MM.1S (cell line): Measurements from ENCODE around the gene EEF2K.

ENCODE experiments used
- EZH2 ChIP-seq: fragments of 300-600 bp; sonication (generic); optimal IDR thresholded peaks from 2 replicates; pipeline ENCODE3; 2017; ENCODE audit warnings: low read depth, mild to moderate bottlenecking, antibody characterized with exemption, low read length, mixed read lengths
- EZH2phosphoT487 ChIP-seq: fragments of 300-600 bp; sonication (generic); IDR thresholded peaks from 2 replicates; pipeline ENCODE4 v1.6.1; 2018; ENCODE audit warnings: antibody characterized with exemption, low read length
- TF ChIP-seq, protein P1 (sequence below): fragments of 300-600 bp; sonication (generic); IDR thresholded peaks from 2 replicates; pipeline ENCODE4 v1.5.1; 2016; ENCODE audit warnings: antibody characterized with exemption, low read length, mixed read lengths

DNA sequence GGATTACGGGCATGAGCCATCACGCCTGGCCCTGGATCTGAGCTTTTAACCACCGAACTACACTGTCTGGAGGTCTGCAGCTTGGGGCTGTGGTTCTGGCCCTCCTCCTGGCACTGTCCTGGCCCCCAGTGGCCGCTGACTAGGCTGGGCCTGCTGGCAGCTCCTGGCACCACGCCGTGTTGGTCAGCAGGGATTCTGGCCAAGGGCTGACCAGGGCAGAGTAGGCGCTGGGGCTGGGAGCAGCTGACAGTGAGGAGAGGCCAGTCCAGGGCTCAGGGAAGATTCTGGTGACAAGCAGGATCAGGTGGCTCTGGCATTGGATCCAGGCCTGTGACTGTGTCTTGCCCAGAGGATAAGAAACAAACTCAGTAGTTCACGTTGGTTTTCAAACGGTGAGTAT, 14.6 kb downstream of the EEF2K start:
- TF ChIP-seq, protein P1, sequence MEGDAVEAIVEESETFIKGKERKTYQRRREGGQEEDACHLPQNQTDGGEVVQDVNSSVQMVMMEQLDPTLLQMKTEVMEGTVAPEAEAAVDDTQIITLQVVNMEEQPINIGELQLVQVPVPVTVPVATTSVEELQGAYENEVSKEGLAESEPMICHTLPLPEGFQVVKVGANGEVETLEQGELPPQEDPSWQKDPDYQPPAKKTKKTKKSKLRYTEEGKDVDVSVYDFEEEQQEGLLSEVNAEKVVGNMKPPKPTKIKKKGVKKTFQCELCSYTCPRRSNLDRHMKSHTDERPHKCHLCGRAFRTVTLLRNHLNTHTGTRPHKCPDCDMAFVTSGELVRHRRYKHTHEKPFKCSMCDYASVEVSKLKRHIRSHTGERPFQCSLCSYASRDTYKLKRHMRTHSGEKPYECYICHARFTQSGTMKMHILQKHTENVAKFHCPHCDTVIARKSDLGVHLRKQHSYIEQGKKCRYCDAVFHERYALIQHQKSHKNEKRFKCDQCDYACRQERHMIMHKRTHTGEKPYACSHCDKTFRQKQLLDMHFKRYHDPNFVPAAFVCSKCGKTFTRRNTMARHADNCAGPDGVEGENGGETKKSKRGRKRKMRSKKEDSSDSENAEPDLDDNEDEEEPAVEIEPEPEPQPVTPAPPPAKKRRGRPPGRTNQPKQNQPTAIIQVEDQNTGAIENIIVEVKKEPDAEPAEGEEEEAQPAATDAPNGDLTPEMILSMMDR, result no peak
- TF ChIP-seq EZH2phosphoT487, result no peak
- no peak for TF ChIP-seq EZH2
